Ishikawa (cell line): ENCODE data around the gene ARMH4.

Experiments used
- MAX ChIP-seq: IDR thresholded peaks from 2 replicates; pipeline ENCODE4 v1.6.1; 2012
- TCF12 ChIP-seq: IDR thresholded peaks from 2 replicates; pipeline ENCODE4 v1.6.1; 2012; ENCODE audit warnings: low read depth

GRCh38 chr14:57960946-57961785 lies 190.8 kb downstream of the ARMH4 start:
- TF ChIP-seq MAX = no peak
- TF ChIP-seq TCF12 = no peak
